SU-DHL-6 (cell line): Measurements from ENCODE around the gene NHLRC3.

Experiments used
- H2AFZ ChIP-seq: fragments of 200-600 bp; sonication (generic); 2 replicates; pipeline ENCODE4 v1.6.1; 2014; ENCODE audit warnings: low read depth, mild to moderate bottlenecking, moderate library complexity, mixed read lengths, antibody characterized with exemption, low read length; ENCODE audit not compliant: severe bottlenecking
- H3F3A ChIP-seq: fragments of 200-600 bp; shearing (Covaris generic); 2 replicates; pipeline ENCODE4 v1.6.0; 2016; ENCODE audit warnings: antibody characterized with exemption, mild to moderate bottlenecking; ENCODE audit not compliant: insufficient read depth
- H3K27ac ChIP-seq: fragments of 200-600 bp; sonication (generic); 2 replicates; pipeline ENCODE4 v1.5.1; 2016; ENCODE audit warnings: low read depth, mild to moderate bottlenecking, low read length, moderate library complexity, mixed read lengths
- H3K27me3 ChIP-seq: fragments of 200-600 bp; sonication (generic), shearing (Covaris generic); 2 replicates; pipeline ENCODE4 v1.6.0; 2014; ENCODE audit warnings: mild to moderate bottlenecking, low read length
- H3K36me3 ChIP-seq: fragments of 200-600 bp; sonication (generic); 2 replicates; pipeline ENCODE4 v1.6.1; 2014; ENCODE audit warnings: mild to moderate bottlenecking, low read length, mixed read lengths
- H3K4me2 ChIP-seq: fragments of 300-600, 200-600 bp; shearing (Covaris generic), sonication (generic); 2 replicates; pipeline ENCODE4 v1.6.0; 2014; ENCODE audit warnings: low read length, low read depth, mild to moderate bottlenecking; ENCODE audit not compliant: poor library complexity, severe bottlenecking
- H3K4me3 ChIP-seq: fragments of 200-600 bp; sonication (generic); 2 replicates; pipeline ENCODE4 v1.5.1; 2014; ENCODE audit warnings: antibody characterized with exemption, low read length, mild to moderate bottlenecking, mixed read lengths; ENCODE audit not compliant: insufficient read depth, poor library complexity, severe bottlenecking
- H3K79me2 ChIP-seq: fragments of 200-600 bp; sonication (generic); 2 replicates; pipeline ENCODE4 v1.6.1; 2014; ENCODE audit warnings: mild to moderate bottlenecking, low read length, moderate library complexity; ENCODE audit not compliant: insufficient read depth
- H3K9ac ChIP-seq: fragments of 200-600 bp; sonication (generic); 2 replicates; pipeline ENCODE4 v1.7.0; 2014; ENCODE audit warnings: mild to moderate bottlenecking, low read length
- H3K9me2 ChIP-seq: fragments of 200-600 bp; sonication (generic); replicated peaks from 2 replicates; pipeline ENCODE4 v1.6.1; 2014; ENCODE audit warnings: low read length; ENCODE audit not compliant: insufficient read depth
- H3K9me3 ChIP-seq: fragments of 200-600 bp; sonication (generic); 2 replicates; pipeline ENCODE4 v1.6.1; 2014; ENCODE audit warnings: low read length, mixed read lengths; ENCODE audit not compliant: insufficient read depth
- H4K20me1 ChIP-seq: fragments of 200-600 bp; sonication (generic); 2 replicates; pipeline ENCODE4 v1.6.1; 2014; ENCODE audit warnings: low read depth, mild to moderate bottlenecking, antibody characterized with exemption, low read length, moderate library complexity, mixed read lengths
- CTCF ChIP-seq: fragments of 200-600 bp; sonication (generic); IDR thresholded peaks from one replicate; pipeline ENCODE4 v1.5.1; 2017; ENCODE audit warnings: antibody characterized with exemption, mild to moderate bottlenecking, low read length, moderate library complexity; ENCODE audit not compliant: insufficient read depth, poor library complexity, severe bottlenecking
- EZH2phosphoT487 ChIP-seq: fragments of 200-600 bp; sonication (generic), shearing (Covaris generic); conservative IDR thresholded peaks from 2 replicates; pipeline ENCODE4 v1.6.1; 2018; ENCODE audit warnings: mild to moderate bottlenecking, antibody characterized with exemption, low read length, moderate library complexity, mixed read lengths

Gene NHLRC3

GRCh38 chr13:39099231-39099630 is 61.0 kb downstream of the NHLRC3 start:
- H3K9ac ChIP-seq: no peak overlapping the region
- TF ChIP-seq EZH2phosphoT487: no peak
- no peak for TF ChIP-seq CTCF
- H3K27ac ChIP-seq: no peak overlapping the region
- H2AFZ ChIP-seq: no peak overlapping the region
- no peaks in the 10 kb centered on the region for H4K20me1 ChIP-seq
- H3K9me2 ChIP-seq: no peaks in the 10 kb centered on the region
- no peaks in the 10 kb centered on the region for H3K9me3 ChIP-seq
- H3K36me3 ChIP-seq: no peaks in the 10 kb centered on the region
- H3K4me2 ChIP-seq: no peak overlapping the region
- H3K4me3 ChIP-seq: no peak overlapping the region
- H3F3A ChIP-seq: no peaks in the 10 kb centered on the region
- H3K27me3 ChIP-seq: no peaks in the 10 kb centered on the region
- no peaks in the 10 kb centered on the region for H3K79me2 ChIP-seq
